ENCODE results near the gene NEDD4L.

NEDD4L gene

DNA sequence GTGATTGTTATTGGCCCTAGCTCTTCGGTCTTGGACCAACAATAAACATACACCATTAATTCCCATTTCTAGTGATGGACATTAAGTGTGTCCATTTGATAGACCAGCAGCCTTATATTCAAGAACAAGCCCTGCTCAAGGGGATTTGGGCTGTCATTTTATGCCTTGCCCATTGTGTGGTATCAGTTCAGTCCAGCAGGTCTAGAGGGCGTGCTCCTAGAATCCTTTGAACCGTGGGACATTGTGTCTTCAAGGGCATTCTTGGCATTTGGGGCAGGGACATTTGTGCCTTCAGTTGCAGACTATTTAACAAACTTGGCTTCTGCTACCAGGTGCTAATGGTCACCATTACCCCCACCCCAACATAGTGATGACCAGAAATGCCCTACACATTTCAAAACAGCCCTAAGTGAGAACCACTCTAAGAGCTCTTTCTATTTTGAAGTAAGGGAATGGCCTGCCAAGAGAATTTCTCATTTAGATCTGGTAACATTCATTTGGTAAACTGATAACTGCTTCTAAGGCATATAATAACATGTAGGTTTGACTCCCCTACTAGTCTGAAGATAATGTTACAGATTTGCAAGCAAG, 300.1 kb downstream of the NEDD4L start:
- DNase-seq (ENCODE audit: low read depth, low spot score): no peak

DNA sequence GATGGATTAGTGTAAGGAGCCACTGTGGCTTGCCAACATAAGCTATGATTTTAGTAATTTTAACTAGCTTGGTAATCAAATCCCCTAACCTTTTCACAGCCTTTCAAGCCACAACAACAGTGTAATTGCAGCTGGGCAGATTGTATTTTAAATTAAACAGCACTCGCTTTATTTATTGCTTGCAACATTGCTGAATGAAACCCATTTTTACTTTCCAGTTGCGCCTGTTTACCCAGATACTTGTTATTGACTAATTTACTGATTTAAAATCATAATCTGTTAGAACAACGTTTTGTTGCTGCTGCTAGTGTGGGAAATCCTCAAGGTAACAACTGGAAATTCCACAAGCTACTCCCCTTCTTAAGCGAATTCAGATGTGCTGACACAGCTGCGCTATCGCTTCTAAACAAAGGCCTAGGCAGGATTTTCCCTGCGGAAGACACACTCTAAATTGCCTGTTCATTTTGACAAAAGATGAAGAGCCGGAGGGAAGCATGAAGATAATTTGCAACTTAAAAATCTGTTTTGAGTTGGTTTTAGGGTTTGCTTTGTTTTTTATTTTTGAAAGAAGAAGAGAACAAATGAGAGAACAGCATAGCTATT, 300.9 kb downstream of the NEDD4L start:
- no peak for DNase-seq (ENCODE audit: low read depth, low spot score)

DNA sequence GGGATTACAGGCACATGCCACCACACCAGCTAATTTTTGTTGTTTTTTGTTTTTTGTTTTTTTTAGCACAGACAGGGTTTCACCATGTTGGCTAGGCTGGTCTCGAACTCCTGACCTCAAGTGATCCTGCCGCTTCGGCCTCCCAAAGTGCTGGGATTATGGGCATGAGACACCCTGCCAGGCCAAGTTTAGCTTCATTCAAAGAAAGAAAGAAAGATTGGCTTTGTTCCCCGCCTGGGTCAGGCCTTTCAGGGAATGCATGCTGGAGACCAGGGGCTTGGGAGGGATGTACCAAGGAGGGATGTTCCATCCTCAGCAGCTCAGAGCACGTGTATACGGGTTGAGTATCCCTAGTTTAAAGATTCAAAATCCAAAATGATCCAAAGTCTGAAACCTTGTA, 301.8 kb downstream of the NEDD4L start:
- no peak for DNase-seq (ENCODE audit: low read depth, low spot score)

DNA sequence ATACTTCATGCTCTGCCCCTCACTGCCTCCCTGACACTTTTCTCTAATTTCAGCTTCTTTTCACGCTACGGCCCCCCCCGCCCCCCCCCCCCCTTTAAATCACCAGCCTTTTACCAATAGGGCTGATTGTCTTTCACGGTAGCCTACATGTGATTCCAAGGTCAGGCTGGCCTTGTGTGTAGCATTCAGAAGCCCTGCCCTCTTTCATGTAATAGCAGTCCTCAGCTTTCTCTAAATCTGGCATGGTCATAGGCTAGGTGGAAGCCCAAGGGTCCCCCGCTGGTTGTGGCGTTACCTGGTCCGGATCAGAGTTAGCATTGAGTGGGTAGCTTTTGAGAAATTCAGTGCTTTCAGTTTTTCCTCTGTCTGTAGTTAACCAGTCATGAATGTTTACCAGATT, 303.1 kb downstream of the NEDD4L start:
- DNase-seq (ENCODE audit: low read depth, low spot score): no peak

DNA sequence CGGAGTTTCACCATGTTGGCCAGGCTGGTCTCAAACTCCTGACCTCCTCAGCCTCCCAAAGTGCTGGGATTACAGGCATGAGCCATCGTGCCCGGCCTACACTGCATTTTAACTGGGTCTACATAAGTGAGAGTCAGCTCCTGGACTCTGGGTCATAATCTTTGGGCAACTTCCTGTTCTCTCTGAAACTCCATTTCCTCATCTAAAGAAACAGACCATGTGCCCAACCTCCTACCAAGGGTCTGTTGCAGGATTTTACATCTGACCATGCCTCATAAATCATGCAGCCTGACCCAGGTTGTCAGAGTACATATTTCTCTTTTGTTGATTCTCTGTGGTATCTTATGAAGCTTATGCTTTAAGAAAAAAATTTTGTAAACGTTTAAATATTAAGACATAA, 304.5 kb downstream of the NEDD4L start:
- DNase-seq (ENCODE audit: low read depth, low spot score): no peak

DNA sequence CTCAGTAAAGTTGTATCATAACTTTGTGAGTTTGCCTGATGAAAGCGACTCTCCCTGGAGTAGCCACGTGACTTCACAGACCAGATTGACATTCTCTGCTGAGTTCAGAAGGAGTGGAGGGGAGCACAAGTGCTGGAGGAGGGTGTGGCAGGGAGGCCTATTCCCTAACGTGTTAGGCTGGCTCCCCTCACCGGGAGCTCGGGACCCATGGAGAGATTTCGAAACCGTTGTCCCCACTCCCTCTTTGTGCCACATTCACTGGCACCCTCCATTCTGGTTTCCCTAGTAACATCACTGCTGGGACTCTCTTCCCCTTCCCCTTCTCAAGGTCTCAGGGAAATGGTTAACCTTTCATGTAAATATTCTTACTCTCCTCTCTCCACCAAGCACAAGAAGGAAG, 304.9 kb downstream of the NEDD4L start:
- no peak for DNase-seq (ENCODE audit: low read depth, low spot score)

DNA sequence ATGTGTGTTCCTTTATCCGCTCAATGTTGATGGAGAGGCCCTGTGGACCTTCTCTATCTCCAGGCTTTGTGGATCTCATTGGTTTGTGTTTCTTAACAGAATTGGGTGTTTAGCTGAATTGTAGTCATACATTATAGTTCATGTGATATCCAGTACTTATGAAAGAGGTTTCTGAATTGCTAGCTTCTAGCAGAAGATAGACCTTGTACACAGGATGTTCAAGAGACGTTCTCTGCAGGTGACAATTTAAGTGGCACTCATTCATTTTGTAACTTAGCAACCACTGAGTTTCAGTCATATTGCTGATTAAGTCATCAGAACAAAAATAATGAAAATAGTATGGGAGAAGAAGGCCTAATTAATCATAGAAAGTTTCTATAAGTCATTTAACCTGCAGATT, 305.6 kb downstream of the NEDD4L start:
- no peak for DNase-seq (ENCODE audit: low read depth, low spot score)

DNA sequence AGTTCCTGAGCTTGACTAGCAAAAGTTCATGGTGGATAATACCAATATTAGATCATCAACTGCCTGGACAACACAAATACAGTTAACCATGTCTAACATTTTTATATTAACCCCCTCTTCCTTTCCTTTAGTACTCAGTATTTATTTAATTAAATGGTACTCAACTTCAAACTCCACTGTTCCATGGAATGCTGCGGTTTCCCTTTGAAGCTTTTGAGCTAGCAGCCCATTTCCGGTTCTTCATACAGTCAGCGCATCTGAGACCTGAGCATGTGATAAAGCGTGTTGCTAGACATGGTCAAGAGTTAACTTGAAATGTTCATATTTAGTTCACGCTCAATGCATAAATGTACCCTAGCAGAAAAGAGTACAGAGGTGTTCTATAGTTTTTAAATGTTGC, 306.5 kb downstream of the NEDD4L start:
- no peak for DNase-seq (ENCODE audit: low read depth, low spot score)

DNA sequence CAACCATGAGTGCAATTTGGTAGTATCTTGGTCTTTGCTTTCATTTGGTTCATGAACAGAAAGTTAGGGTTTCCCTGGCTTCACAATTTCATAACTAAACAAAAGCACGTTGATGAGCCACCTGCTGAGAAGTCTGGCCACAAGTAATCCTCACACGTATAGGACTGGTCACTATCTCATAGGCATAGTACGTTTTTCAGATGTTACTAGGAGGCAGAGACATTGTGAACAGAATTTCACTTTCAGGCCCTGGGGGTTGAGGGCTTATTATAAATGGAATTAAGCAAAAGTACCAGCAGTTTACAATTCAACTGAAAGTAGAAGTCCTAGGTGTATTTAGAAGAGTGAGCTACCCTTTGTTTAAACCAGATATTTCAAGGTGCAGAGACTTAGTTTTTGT, 307.8 kb downstream of the NEDD4L start:
- DNase-seq (ENCODE audit: low read depth, low spot score): no peak

DNA sequence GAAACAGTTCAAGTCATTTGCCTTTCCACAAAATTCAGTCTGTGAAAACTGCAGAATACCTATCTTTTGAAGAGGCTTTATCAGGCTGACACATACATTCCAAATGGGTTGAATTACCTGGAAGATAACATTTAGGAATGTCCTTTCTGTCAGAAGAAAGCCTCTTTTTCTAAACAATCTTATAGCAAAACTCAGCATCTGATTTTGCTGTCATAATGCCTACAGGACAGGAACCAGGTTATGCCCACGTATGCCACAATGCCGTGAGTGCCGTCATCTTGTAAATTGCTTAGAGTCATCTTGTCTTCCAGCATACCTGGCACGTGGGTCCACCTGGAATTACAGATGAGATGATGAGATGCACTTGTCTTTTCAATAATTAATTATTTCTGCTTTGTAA, 309.6 kb downstream of the NEDD4L start:
- DNase-seq (ENCODE audit: low read depth, low spot score): no peak

DNA sequence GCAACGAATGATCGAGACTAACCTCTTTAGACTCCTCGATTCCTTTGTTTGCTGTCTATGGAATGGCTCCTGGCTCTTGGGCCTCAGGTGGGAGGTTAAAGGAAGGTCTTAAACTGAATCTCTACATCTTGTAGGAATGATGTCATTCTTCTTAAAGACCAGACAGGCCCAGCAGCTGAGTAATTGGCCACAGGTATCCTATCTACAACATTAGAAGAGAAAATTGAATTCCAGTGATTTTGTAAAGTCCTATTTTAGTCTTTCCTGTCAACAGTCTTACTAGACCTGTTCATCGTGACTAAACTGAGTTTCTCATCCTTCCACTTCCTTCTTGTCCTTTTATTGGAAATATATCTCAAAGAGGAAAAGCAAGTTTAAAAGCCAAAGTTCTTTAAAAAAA, 310.0 kb downstream of the NEDD4L start:
- DNase-seq (ENCODE audit: low read depth, low spot score): no peak

DNA sequence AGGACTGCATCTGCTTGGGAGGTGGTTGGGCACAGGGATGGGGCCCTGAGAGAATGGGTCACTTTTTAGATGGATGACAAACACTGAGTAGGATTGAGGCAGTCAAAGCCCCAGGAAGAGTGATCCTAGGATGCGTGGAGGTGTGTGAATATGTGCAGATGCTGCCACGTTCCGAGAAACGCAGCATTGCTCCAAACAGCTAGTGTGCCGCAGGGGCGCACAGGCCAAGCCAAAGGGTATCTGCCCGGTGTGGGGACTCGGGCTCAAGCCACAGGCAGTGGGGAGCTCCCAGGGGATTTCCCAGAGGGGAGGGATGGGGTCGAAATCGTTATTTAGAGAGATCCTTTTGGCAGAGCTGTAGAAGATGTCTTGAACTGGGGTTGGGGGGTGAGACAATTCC, 310.8 kb downstream of the NEDD4L start:
- no peak for DNase-seq (ENCODE audit: low read depth, low spot score)

DNA sequence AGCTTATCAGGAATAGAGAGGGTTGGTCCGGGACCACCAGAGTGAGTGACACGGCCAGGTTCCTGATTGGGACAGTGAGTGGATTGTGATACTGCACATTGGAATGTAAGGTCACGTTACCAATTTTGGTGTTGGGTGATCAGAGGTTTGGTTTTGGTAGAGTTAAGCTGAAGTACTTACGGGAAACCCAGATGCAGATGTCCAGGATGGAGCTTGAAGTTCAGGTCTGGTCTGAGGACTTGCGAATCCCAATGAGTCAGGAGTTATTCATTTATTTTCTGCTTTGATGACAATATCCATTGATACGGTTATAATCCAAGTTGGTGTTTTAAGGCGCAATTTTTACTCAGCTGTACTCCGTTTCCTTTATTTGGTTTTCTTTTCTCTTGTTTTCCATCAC, 311.2 kb downstream of the NEDD4L start:
- DNase-seq (ENCODE audit: low read depth, low spot score): no peak

DNA sequence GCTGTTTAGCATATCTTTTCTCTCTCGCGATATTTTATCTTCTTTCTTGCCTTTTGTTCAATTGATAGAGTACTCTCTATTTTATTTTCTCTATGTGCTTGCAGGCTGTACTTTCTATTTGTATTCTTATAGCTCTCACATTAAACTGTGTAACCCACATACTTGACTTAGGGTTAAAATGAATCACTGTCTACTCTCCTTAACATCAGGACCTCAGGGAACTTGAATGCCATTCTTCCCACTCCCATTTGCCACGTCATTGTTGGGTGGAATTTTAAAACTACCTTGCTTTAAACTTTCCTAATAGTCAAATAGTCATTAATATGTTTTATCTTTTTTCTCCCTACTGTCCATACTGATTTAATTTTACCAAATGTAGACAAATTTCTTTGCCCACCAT, 315.2 kb downstream of the NEDD4L start:
- DNase-seq (ENCODE audit: low read depth, low spot score): no peak

DNA sequence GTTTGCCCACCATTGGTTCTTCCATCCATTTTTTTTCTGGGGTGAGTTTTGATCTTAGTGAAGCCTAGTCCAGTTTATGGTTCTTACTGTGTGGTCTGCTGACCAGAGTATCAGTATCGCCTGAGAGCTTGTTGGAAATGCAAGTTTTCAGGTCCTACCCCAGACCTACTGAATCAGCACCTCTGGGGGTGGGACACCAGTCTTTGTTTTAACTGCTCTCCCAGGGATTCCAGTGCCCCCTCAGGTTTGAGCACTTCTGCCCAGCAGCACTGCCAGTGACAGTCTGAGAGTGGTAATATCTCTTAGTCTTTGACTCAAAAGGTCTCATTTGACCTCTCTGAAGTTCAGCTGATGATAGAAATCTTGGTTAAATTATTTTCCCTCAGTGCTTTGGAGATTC, 315.6 kb downstream of the NEDD4L start:
- no peak for DNase-seq (ENCODE audit: low read depth, low spot score)

DNA sequence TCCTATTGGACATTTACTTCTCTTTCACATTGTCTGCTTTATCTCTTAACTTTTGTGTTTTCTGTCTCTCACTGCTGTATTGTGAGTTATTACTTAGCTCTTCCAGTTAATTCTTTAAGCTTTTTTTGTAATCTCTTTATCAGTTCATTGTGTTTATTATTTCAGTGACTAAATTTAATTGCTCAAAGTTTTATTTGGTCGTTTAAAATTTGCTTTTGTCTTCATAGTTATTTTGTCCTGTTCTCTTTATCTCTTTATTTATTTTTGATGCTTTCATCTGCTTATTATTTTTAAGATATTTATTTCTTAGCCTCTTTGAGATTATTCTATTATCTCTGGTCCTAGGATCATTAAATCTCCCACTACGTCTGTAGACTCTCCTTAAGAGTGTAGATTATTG, 316.3 kb downstream of the NEDD4L start:
- no peak for DNase-seq (ENCODE audit: low read depth, low spot score)

DNA sequence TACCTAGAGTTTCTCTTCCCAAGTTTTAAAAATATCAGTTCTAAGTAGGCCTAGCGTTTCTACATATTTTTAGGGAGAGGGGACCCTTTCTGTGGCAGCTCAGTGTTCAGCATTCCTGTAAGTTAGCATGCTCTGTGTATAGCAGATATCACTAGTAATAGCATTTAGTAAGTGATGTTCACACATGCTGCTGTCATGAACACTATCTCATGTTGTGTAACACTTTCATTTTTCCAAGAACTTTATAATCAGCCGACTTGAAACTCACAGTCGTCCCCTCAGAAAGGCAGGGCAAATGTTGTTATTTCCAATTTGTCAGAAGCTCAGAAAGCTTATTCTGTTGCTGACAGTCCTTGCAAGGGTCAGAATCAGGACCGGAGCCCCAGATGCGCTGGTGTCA, 317.2 kb downstream of the NEDD4L start:
- DNase-seq (ENCODE audit: low read depth, low spot score): no peak

DNA sequence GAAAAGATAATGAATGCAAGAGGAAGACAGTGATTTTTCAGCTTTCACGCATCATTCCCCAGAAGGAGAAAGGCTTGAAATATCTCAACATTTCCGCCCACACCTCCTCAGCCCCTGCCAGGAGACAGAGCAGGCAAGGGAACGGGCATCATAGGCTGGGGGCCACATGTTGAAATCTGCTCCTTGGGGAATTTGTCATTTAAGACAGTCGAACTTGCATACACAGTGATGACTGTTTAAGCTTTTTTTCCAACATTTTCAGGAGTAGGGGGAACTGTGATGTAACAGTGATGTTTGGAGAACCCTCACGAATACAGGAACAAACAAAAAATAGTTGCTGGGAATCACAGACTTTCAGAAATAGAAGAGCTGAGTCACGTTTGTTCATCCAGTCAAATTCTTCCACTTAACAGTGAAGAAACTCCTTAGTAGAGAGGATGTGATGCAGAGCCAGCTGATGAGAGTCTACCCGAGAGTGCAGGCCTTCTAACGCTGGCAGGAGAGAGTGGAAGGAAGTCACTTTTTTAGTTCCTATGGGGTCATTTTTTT, 318.1 kb downstream of the NEDD4L start:
- DNase-seq (ENCODE audit: low read depth, low spot score): no peak

DNA sequence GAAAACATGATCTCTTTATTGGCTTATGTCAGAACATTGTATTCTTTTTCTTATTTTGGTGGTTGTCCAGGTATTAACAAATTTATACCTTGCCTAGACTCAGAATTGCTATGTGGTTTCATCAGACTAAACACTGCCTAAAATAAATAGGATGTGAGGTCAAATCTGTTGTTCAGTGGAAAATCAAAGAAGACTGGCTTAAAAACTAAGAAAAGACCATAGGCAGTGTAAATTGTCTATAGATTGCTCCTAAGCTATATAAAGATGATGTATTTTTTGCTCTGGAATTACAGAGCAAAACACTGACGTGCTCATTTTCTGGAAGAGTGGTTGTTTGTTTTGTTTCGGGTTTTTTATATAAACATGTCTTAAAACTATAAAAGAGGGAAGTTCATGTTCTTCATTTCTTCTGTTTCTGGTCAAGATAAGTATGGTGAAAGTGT, 318.8 kb downstream of the NEDD4L start:
- DNase-seq (ENCODE audit: low read depth, low spot score): no peak

DNA sequence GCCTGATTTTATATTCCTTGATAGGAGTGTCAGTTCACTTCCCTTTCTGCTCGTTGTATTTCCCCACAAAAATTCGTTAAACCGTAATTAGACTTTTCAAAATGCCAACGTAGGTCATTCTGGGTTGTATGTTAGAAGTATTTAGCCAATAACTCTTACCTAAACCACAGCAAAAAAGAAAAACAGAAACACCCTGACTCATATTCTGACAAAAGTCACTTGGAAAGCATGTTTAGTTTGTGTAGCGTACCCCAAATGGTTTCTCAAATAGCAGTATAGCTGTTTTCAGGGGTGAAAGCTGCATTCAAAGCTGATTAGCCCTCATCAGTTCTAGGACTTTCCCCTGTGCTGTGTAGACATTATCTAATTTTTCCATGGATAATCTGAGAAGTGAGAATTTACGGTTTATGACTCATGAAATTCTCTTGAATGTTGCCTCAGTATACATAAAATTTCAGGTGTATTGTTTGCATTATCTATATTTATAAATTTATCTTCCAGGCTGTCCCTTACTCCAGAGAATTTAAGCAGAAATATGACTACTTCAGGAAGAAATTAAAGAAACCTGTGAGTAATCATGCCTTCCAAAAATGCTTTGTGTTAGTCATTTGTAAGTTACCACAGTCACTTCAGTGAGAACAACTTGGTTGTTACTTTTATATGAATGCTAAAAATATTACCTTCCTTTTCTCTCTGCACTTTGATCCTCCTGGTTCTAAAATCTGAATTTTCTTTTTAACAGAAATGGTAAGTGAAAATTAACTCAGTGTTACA, 319.9 kb downstream of the NEDD4L start:
- DNase-seq (ENCODE audit: low read depth, low spot score): no peak

DNA sequence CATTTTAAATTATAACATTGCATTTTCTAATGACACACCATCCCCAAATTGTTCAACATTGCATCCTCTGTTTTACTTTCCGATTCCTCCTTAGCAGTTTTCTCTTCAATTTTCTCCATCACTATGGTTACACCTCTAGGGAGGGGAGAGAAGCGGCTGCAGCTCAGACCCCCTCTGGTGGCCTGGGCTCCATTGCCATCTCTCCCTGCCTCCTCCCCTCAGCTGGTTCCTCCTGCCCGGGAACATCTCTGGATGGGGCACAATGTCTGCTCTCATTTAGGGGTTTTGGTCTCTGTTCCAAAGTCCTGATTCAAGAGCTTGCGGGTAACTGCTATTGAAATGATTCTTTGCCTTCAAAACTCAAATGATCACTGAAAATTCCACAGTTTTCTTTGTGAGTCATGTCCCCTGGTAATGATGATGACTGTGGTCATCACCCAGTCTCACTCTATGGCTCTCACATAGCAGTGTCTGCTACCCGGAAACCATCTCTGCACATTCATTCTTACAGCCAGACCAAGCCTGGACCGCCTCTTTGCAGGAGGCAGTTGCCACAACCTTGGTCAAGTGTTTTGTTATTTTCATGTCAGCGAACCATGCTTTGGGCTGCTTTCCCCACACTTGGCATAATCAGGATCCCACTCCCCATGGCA, 321.0 kb downstream of the NEDD4L start:
- DNase-seq (ENCODE audit: low read depth, low spot score): no peak

DNA sequence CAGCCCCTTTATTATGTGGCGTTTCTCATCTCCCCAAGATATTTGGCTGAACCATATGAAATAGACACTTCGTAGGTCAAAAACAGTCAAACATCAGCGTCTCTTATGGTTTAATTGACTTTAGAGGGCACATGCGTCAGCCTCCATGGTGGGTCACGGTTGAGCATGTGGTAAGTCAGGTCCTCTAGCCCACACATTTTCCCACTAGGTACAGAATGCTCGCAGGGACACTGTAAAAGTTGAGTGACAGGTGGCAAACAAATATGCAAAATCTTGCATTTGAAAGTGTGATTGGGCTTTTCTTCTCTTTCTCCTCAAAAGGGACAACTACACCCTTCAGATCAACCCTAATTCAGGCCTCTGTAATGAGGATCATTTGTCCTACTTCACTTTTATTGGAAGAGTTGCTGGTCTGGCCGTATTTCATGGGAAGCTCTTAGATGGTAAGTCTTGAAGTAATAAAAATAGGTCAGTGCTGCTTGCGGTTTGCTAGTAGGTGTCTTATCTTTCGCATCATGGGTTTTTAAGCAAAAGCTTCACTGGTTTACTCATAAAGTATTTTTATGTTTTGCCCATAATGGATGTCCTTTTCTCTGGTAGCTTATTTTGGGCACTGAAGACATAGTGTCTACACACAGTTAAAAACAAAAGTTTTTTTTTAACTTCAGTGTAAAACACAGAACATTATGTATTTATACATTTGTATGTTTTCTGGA, 323.6 kb downstream of the NEDD4L start:
- no peak for DNase-seq (ENCODE audit: low read depth, low spot score)

Data from activated CD4-positive, CD25-positive, alpha-beta regulatory T cell treated with anti-CD3 and anti-CD28 coated beads, Interleukin-2, amount 50 U/mL, for 16 hours (primary cell).